Left lobe of liver (tissue), 2 donors: ENCODE data around the gene PDCD1. TPM values are rescaled to one million over a fixed set of nuclear protein-coding genes. Genes with fewer than 3 reads are reported as not detected.

ENCODE experiments used
- ATAC-seq: fragments of 200-7000 bp; cut with Tn5 transposase; one replicate; pipeline ENCODE4 v1.9.1; 2020; ENCODE audit warnings: mild to moderate bottlenecking, moderate library complexity
- DNase-seq: peaks from one replicate; pipeline ENCODE4 v3.0.0-alpha.2; 2020; ENCODE audit warnings: low spot score
- total RNA-seq: library from RNA; stranded (reverse); gene quantifications from one replicate; pipeline ENCODE4 v1.2.1, GENCODE V29; 2021
- donor health status: DM: no; HTN: no; CAD: no; lungs with moderate emphysema.
- donor health status: DM: no; HTN: yes; CAD: no.

The PDCD1 gene
- total RNA-seq, 1 donor from 2014 or later = 0.18 TPM

- ATAC-seq (peak; percentile 9), DNase-seq (no peak)
Measured at GRCh38 chr2:241865957-241866789, 7.5 kb upstream of the PDCD1 start.

- DNase-seq (no peak), ATAC-seq (no peak)
Measured at GRCh38 chr2:241865416-241865956, 6.8 kb upstream of the PDCD1 start.

GRCh38 chr2:241864850-241865213, 6.1 kb upstream of the PDCD1 start:
- no peak for ATAC-seq
- no peak for DNase-seq

GRCh38 chr2:241864168-241864849, 5.6 kb upstream of the PDCD1 start:
- ATAC-seq (no peak), DNase-seq (no peak)

- ATAC-seq (no peak), DNase-seq (no peak)
Measured at GRCh38 chr2:241863536-241863954, 4.9 kb upstream of the PDCD1 start.

- ATAC-seq (no peak), DNase-seq (no peak)
Measured at GRCh38 chr2:241862775-241863535, 4.3 kb upstream of the PDCD1 start.

- DNase-seq = no peak
- ATAC-seq = no peak
Measured at GRCh38 chr2:241862093-241862492, 3.4 kb upstream of the PDCD1 start.

GRCh38 chr2:241861264-241861663, 2.6 kb upstream of the PDCD1 start:
- DNase-seq (no peak), ATAC-seq (no peak)

- ATAC-seq (no peak), DNase-seq (no peak)
Measured at GRCh38 chr2:241860184-241861078, 1.7 kb upstream of the PDCD1 start.

- ATAC-seq (peak; percentile 35), DNase-seq (no peak)
Measured at GRCh38 chr2:241859436-241860183, 916 bp upstream of the PDCD1 start.

- no peak for DNase-seq
Measured at GRCh38 chr2:241859017-241859435, 332 bp upstream of the PDCD1 start.

GRCh38 chr2:241857572-241858121, 1.0 kb downstream of the PDCD1 start:
- no peak for DNase-seq
- ATAC-seq = no peak

More at GRCh38 chr2:241859017-241859435, 332 bp upstream of the PDCD1 start:
- no peak for ATAC-seq

- ATAC-seq = no peak
- DNase-seq = no peak
Measured at GRCh38 chr2:241857041-241857541, 1.6 kb downstream of the PDCD1 start.

GRCh38 chr2:241855888-241856422, 2.7 kb downstream of the PDCD1 start:
- no peak for ATAC-seq
- DNase-seq = no peak

- DNase-seq = no peak
- ATAC-seq = no peak
Measured at GRCh38 chr2:241855245-241855887, 3.3 kb downstream of the PDCD1 start.

GRCh38 chr2:241854342-241855244, 4.1 kb downstream of the PDCD1 start:
- no peak for ATAC-seq

More at GRCh38 chr2:241854342-241855244, 4.1 kb downstream of the PDCD1 start:
- peak; percentile 41 for DNase-seq
